H9 (cell line): ENCODE measurements around the gene VILL. TPM values are rescaled to one million over a fixed set of nuclear protein-coding genes. Genes with fewer than 3 reads are reported as not detected.

ENCODE experiments used
- DNase-seq: peaks from one replicate; pipeline ENCODE4 v3.0.0-alpha.2; 2017
- H2AFZ ChIP-seq: one replicate; pipeline ENCODE4 v1.6.1; 2013; ENCODE audit warnings: mild to moderate bottlenecking, low read length, control low read depth, moderate library complexity
- H2AK5ac ChIP-seq: 2 replicates; pipeline ENCODE4 v1.6.1; 2013; ENCODE audit warnings: low read length, control low read depth, mixed read lengths; ENCODE audit not compliant: insufficient read length
- H2BK120ac ChIP-seq: one replicate; pipeline ENCODE4 v1.6.1; 2013; ENCODE audit warnings: low read depth, mild to moderate bottlenecking, low read length, control low read depth, inconsistent platforms; ENCODE audit not compliant: poor library complexity, severe bottlenecking
- H2BK12ac ChIP-seq: 2 replicates; pipeline ENCODE4 v1.6.1; 2013; ENCODE audit warnings: low read length, control low read depth, mixed read lengths, low read depth; ENCODE audit not compliant: insufficient read length
- H2BK15ac ChIP-seq: 2 replicates; pipeline ENCODE4 v1.6.1; 2013; ENCODE audit warnings: low read depth, low read length, control low read depth
- H2BK20ac ChIP-seq: one replicate; pipeline ENCODE4 v1.6.1; 2013; ENCODE audit warnings: low read depth, mild to moderate bottlenecking, low read length, control low read depth, inconsistent platforms; ENCODE audit not compliant: poor library complexity, severe bottlenecking
- H2BK5ac ChIP-seq: 2 replicates; pipeline ENCODE4 v1.6.1; 2013; ENCODE audit warnings: low read length, control low read depth, mixed read lengths; ENCODE audit not compliant: insufficient read length
- H3K14ac ChIP-seq: 2 replicates; pipeline ENCODE4 v1.6.1; 2013; ENCODE audit warnings: low read length, control low read depth; ENCODE audit not compliant: insufficient read depth
- H3K18ac ChIP-seq: 2 replicates; pipeline ENCODE4 v1.6.1; 2013; ENCODE audit warnings: low read depth, mild to moderate bottlenecking, mixed read lengths, low read length, control low read depth; ENCODE audit not compliant: insufficient read length
- H3K23ac ChIP-seq: 2 replicates; pipeline ENCODE4 v1.6.1; 2013; ENCODE audit warnings: low read length, control low read depth, mixed read lengths, low read depth; ENCODE audit not compliant: insufficient read length
- H3K23me2 ChIP-seq: 2 replicates; pipeline ENCODE4 v1.6.1; 2013; ENCODE audit warnings: low read depth, mild to moderate bottlenecking, mixed read lengths, low read length, control low read depth; ENCODE audit not compliant: insufficient read length, poor library complexity, severe bottlenecking
- H3K27ac ChIP-seq: 2 replicates; pipeline ENCODE4 v1.5.1; 2013; ENCODE audit warnings: low read length, control low read depth, mixed read lengths, low read depth; ENCODE audit not compliant: insufficient read length
- H3K27me3 ChIP-seq: 2 replicates; pipeline ENCODE4 v1.6.1; 2013; ENCODE audit warnings: low read length, control low read depth, inconsistent platforms; ENCODE audit not compliant: insufficient read depth
- H3K4ac ChIP-seq: 2 replicates; pipeline ENCODE4 v1.6.1; 2013; ENCODE audit warnings: low read depth, mild to moderate bottlenecking, control low read depth, inconsistent platforms, low read length, moderate library complexity
- H3K4me1 ChIP-seq: 2 replicates; pipeline ENCODE4 v1.6.1; 2013; ENCODE audit warnings: low read length, control low read depth, inconsistent platforms; ENCODE audit not compliant: insufficient read depth
- H3K4me2 ChIP-seq: 2 replicates; pipeline ENCODE4 v1.6.1; 2013; ENCODE audit warnings: low read length, control low read depth, mixed read lengths; ENCODE audit not compliant: insufficient read length, insufficient read depth
- H3K56ac ChIP-seq: 2 replicates; pipeline ENCODE4 v1.6.1; 2013; ENCODE audit warnings: low read depth, mild to moderate bottlenecking, mixed read lengths, low read length, control low read depth; ENCODE audit not compliant: insufficient read length
- H3K79me1 ChIP-seq: 2 replicates; pipeline ENCODE4 v1.6.1; 2013; ENCODE audit warnings: low read depth, mild to moderate bottlenecking, moderate library complexity, low read length, control low read depth, inconsistent platforms; ENCODE audit not compliant: insufficient read depth, poor library complexity, severe bottlenecking
- H3K79me2 ChIP-seq: 2 replicates; pipeline ENCODE4 v1.6.1; 2013; ENCODE audit warnings: low read length, control low read depth, inconsistent platforms; ENCODE audit not compliant: insufficient read depth
- H3K9ac ChIP-seq: 2 replicates; pipeline ENCODE4 v1.6.1; 2013; ENCODE audit warnings: low read length, control low read depth, mixed read lengths; ENCODE audit not compliant: insufficient read length; ENCODE audit errors: extremely low read depth
- H3K9me3 ChIP-seq: one replicate; pipeline ENCODE4 v1.6.1; 2013; ENCODE audit warnings: low read depth, low read length, inconsistent platforms; ENCODE audit not compliant: control insufficient read depth
- H3T11ph ChIP-seq: one replicate; pipeline ENCODE4 v1.6.1; 2013; ENCODE audit warnings: mild to moderate bottlenecking, low read length, control low read depth, inconsistent platforms
- H4K20me1 ChIP-seq: one replicate; pipeline ENCODE4 v1.6.1; 2013; ENCODE audit not compliant: control insufficient read depth, insufficient read length, insufficient read depth
- H4K5ac ChIP-seq: 2 replicates; pipeline ENCODE4 v1.6.1; 2013; ENCODE audit warnings: low read depth, mild to moderate bottlenecking, mixed read lengths, low read length, control low read depth; ENCODE audit not compliant: insufficient read length
- H4K8ac ChIP-seq: replicated peaks from 2 replicates; pipeline ENCODE4 v1.6.1; 2013; ENCODE audit warnings: low read length, control low read depth, mixed read lengths, low read depth; ENCODE audit not compliant: insufficient read length
- H4K91ac ChIP-seq: 2 replicates; pipeline ENCODE4 v1.6.1; 2013; ENCODE audit warnings: low read depth, mild to moderate bottlenecking, moderate library complexity, mixed read lengths, low read length, control low read depth; ENCODE audit not compliant: insufficient read length
- H3K27ac Mint-ChIP-seq, 3 experiments: 2 replicates in 2 of 3; 3 replicates in 1 of 3; pipeline ENCODE4 v1.8.0; 2020 to 2021; ENCODE audit warnings: mixed read lengths in 3 of 3, mild to moderate bottlenecking in 1 of 3, moderate library complexity in 1 of 3
- H3K27me3 Mint-ChIP-seq: 2 replicates; pipeline ENCODE4 v1.8.0; 2021; ENCODE audit warnings: low read depth, mild to moderate bottlenecking, moderate library complexity, mixed read lengths
- H3K36me3 Mint-ChIP-seq, 3 experiments: 2 replicates in 2 of 3; 3 replicates in 1 of 3; pipeline ENCODE4 v1.8.0; 2020 to 2021; ENCODE audit warnings: low read depth in 3 of 3, mixed read lengths in 3 of 3; ENCODE audit not compliant: insufficient read depth in 1 of 3
- H3K4me1 Mint-ChIP-seq, 2 experiments: 2 replicates each; pipeline ENCODE4 v1.8.0; 2020; ENCODE audit warnings: mixed read lengths in 2 of 2
- H3K4me3 Mint-ChIP-seq, 2 experiments: 2 replicates in 1 of 2; 3 replicates in 1 of 2; pipeline ENCODE4 v1.8.0; 2020 to 2021; ENCODE audit warnings: mild to moderate bottlenecking in 2 of 2, mixed read lengths in 2 of 2, moderate library complexity in 1 of 2
- H3K9me3 Mint-ChIP-seq, 2 experiments: 2 replicates in 1 of 2; 3 replicates in 1 of 2; pipeline ENCODE4 v1.8.0; 2020; ENCODE audit warnings: mild to moderate bottlenecking in 2 of 2, mixed read lengths in 2 of 2, moderate library complexity in 1 of 2
- WGBS: extraction: QIAGEN DNeasy Blood & Tissue Kit; methylation state at CpG from one replicate; pipeline ENCODE4 v1.1.7; 2013; ENCODE audit warnings: missing lambda C conversion rate, low lambda C conversion rate, mixed read lengths; ENCODE audit not compliant: insufficient read length; ENCODE audit errors: extremely low coverage; 5-methylcytosine and 5-hydroxymethylcytosine counted together
- total RNA-seq: library from RNA; stranded (reverse); gene quantifications from 2 replicates; pipeline ENCODE4 v1.2.1, GENCODE V29; 2021
- TF ChIP-seq, protein P1 (sequence below): fragments of 200-600 bp; sonication (generic); conservative IDR thresholded peaks from 3 replicates; pipeline ENCODE4 v1.8.0; 2021; ENCODE audit warnings: antibody characterized with exemption, mild to moderate bottlenecking

VILL gene
- total RNA-seq, 1 experiment from 2014 or later: 3.2 TPM

DNA sequence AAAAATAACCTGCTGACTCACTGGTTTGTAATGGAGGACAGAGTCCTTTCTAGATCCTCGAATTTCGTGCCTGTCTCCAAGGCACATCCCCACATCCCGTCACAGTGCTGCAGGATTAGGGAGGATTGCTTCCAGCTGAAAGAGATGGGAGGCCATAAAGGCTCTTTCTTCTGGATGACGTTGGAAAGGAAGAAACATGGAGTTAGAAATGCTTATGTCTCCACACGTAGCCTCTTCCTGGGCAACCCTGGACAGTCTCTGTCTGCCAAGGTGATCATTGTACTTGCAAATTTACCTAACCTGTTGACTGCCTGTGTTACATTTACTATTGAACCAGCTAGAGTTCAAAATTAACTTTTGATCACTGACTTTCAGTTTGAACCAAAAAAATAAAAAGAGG lies 27.6 kb upstream of the VILL start:
- no peak overlapping the region for H4K8ac ChIP-seq
- H2BK120ac ChIP-seq: no peak overlapping the region
- H3K27ac Mint-ChIP-seq: peak overlapping the region; percentile 61 to 94 (median 87); a peak in 6 of 7 replicates
- peaks cover 16% of the 10 kb centered on the region; the same call in 1 of the 2 replicates for H3K4me1 ChIP-seq
- H2BK20ac ChIP-seq: no peak overlapping the region
- peak overlapping the region; percentile 21 for H2BK12ac ChIP-seq
- no peaks in the 10 kb centered on the region for H3K23me2 ChIP-seq
- peaks cover 0 to 8% (median 2%) of the 10 kb centered on the region in 3 experiments; a peak in 4 of 7 replicates for H3K36me3 Mint-ChIP-seq
- no peak overlapping the region for H4K91ac ChIP-seq
- H3K27me3 ChIP-seq: no peaks in the 10 kb centered on the region
- no peaks in the 10 kb centered on the region for H3K27me3 Mint-ChIP-seq
- H4K20me1 ChIP-seq: no peaks in the 10 kb centered on the region
- no peak for DNase-seq
- no peaks in the 10 kb centered on the region for H3K79me2 ChIP-seq
- no peak overlapping the region for H3K23ac ChIP-seq
- no peak overlapping the region for H3T11ph ChIP-seq
- H3K4me1 Mint-ChIP-seq: peaks cover 25 to 26% of the 10 kb centered on the region in 2 experiments
- no peaks in the 10 kb centered on the region for H3K9me3 ChIP-seq
- H3K4me2 ChIP-seq: no peak overlapping the region
- no peak overlapping the region for H3K56ac ChIP-seq
- no peak overlapping the region for H3K14ac ChIP-seq
- no peaks in the 10 kb centered on the region for H3K79me1 ChIP-seq
- no peak overlapping the region for H3K18ac ChIP-seq
- no CpG with 5 or more reads among the region's 5 CpGs for WGBS
- no peak overlapping the region for H2BK5ac ChIP-seq
- TF ChIP-seq, protein P1, sequence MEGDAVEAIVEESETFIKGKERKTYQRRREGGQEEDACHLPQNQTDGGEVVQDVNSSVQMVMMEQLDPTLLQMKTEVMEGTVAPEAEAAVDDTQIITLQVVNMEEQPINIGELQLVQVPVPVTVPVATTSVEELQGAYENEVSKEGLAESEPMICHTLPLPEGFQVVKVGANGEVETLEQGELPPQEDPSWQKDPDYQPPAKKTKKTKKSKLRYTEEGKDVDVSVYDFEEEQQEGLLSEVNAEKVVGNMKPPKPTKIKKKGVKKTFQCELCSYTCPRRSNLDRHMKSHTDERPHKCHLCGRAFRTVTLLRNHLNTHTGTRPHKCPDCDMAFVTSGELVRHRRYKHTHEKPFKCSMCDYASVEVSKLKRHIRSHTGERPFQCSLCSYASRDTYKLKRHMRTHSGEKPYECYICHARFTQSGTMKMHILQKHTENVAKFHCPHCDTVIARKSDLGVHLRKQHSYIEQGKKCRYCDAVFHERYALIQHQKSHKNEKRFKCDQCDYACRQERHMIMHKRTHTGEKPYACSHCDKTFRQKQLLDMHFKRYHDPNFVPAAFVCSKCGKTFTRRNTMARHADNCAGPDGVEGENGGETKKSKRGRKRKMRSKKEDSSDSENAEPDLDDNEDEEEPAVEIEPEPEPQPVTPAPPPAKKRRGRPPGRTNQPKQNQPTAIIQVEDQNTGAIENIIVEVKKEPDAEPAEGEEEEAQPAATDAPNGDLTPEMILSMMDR: no peak
- no peak overlapping the region for H2AK5ac ChIP-seq
- H3K9ac ChIP-seq: no peak overlapping the region
- H3K4me3 Mint-ChIP-seq: no peak overlapping the region
- no peak overlapping the region for H3K4ac ChIP-seq
- H4K5ac ChIP-seq: no peak overlapping the region
- H2AFZ ChIP-seq: no peak overlapping the region
- no peaks in the 10 kb centered on the region for H3K9me3 Mint-ChIP-seq
- no peak overlapping the region for H2BK15ac ChIP-seq
- H3K27ac ChIP-seq: peak overlapping the region; percentile 20
